KMS-11 (cell line): ENCODE results near the gene SLC7A6.
A peak's percentile ranks its signal among the peaks of the same experiment; 100 is the strongest.

Experiments
- H2AFZ ChIP-seq: fragments of 200-600 bp; sonication (generic); 2 replicates; pipeline ENCODE4 v1.6.1; 2016; ENCODE audit warnings: antibody characterized with exemption, mixed run types, low read depth
- H3K27ac ChIP-seq: fragments of 200-600 bp; sonication (generic); 2 replicates; pipeline ENCODE4 v1.6.1; 2016; ENCODE audit warnings: mild to moderate bottlenecking, mixed run types
- H3K27me3 ChIP-seq: fragments of 200-600 bp; sonication (generic); 2 replicates; pipeline ENCODE4 v1.6.1; 2017; ENCODE audit warnings: mild to moderate bottlenecking, low read depth, mixed run types, moderate library complexity; ENCODE audit not compliant: insufficient read depth
- H3K36me3 ChIP-seq: fragments of 200-600 bp; sonication (generic); 2 replicates; pipeline ENCODE4 v1.6.1; 2017; ENCODE audit warnings: mild to moderate bottlenecking, mixed run types; ENCODE audit not compliant: insufficient read depth
- H3K4me1 ChIP-seq: fragments of 200-600 bp; sonication (generic); 2 replicates; pipeline ENCODE4 v1.6.1; 2016; ENCODE audit warnings: mild to moderate bottlenecking, low read depth, mixed run types; ENCODE audit not compliant: poor library complexity, severe bottlenecking
- H3K4me2 ChIP-seq: fragments of 200-600 bp; sonication (generic); 2 replicates; pipeline ENCODE4 v1.7.0; 2016; ENCODE audit warnings: mild to moderate bottlenecking, mixed run types
- H3K4me3 ChIP-seq: fragments of 200-600 bp; sonication (generic); IDR thresholded peaks from 2 replicates; pipeline ENCODE4 v1.6.1; 2017; ENCODE audit warnings: low read depth, low read length, mixed read lengths; ENCODE audit not compliant: insufficient read depth
- H3K79me2 ChIP-seq: fragments of 200-600 bp; sonication (generic); 2 replicates; pipeline ENCODE4 v1.6.1; 2016; ENCODE audit warnings: low read depth, mixed run types; ENCODE audit not compliant: insufficient read depth
- H3K9ac ChIP-seq: fragments of 200-600 bp; sonication (generic); 2 replicates; pipeline ENCODE4 v1.6.1; 2016; ENCODE audit warnings: mild to moderate bottlenecking, mixed run types
- H4K20me1 ChIP-seq: fragments of 200-600 bp; sonication (generic); 2 replicates; pipeline ENCODE4 v1.6.1; 2016; ENCODE audit warnings: mild to moderate bottlenecking, mixed run types; ENCODE audit not compliant: insufficient read depth
- TF ChIP-seq, protein P1 (sequence below): fragments of 200-600 bp; sonication (generic); conservative IDR thresholded peaks from 2 replicates; pipeline ENCODE4 v1.6.1; 2017; ENCODE audit warnings: low read depth, mild to moderate bottlenecking, antibody characterized with exemption, low read length, moderate library complexity, mixed read lengths

Gene SLC7A6

DNA sequence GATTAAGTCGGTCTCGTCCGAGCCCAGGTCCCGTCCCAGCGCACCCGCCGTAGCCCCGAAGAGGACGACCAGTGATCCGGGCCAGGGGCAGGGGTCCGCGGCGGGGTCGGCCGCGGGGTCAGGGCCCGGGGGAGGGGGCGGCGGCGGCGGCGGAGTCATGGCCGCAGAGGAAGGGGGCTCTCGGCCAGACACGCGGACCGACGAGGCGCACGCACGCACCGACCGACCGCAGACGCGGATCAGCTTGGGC, 28.5 kb upstream of the SLC7A6 start, which contains the start of gene ESRP2:
ESRP2 (minus strand) TSS at position 241 of the 250 bp plus-strand sequence; CDS start at position 159, 82 bp downstream.
- Histone ChIP-seq H2AFZ (peak within 1 kb of the TSS; percentile 71; the same call in 1 of the 2 replicates), H4K20me1 (no peaks in the 10 kb centered on the region), H3K27me3 (no peaks in the 10 kb centered on the region), H3K9ac (peak within 1 kb of the TSS; percentile 54; the same call in 1 of the 2 replicates), H3K4me3 (no peak within 1 kb of the TSS), H3K36me3 (no peaks in the 10 kb centered on the region), H3K4me1 (peaks cover 26% of the 10 kb centered on the region), H3K79me2 (no peaks in the 10 kb centered on the region), H3K4me2 (peak within 1 kb of the TSS; percentile 87), H3K27ac (no peak within 1 kb of the TSS)
- TF ChIP-seq, protein P1, sequence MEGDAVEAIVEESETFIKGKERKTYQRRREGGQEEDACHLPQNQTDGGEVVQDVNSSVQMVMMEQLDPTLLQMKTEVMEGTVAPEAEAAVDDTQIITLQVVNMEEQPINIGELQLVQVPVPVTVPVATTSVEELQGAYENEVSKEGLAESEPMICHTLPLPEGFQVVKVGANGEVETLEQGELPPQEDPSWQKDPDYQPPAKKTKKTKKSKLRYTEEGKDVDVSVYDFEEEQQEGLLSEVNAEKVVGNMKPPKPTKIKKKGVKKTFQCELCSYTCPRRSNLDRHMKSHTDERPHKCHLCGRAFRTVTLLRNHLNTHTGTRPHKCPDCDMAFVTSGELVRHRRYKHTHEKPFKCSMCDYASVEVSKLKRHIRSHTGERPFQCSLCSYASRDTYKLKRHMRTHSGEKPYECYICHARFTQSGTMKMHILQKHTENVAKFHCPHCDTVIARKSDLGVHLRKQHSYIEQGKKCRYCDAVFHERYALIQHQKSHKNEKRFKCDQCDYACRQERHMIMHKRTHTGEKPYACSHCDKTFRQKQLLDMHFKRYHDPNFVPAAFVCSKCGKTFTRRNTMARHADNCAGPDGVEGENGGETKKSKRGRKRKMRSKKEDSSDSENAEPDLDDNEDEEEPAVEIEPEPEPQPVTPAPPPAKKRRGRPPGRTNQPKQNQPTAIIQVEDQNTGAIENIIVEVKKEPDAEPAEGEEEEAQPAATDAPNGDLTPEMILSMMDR = no peak

GRCh38 chr16:68236137-68236825, 28.0 kb upstream of the SLC7A6 start:
- H3K79me2 ChIP-seq = no peaks in the 10 kb centered on the region
- H3K27ac ChIP-seq = no peak overlapping the region
- H3K4me3 ChIP-seq = no peak overlapping the region
- H2AFZ ChIP-seq = no peak overlapping the region
- H3K4me1 ChIP-seq = peaks cover 26% of the 10 kb centered on the region
- no peaks in the 10 kb centered on the region for H4K20me1 ChIP-seq
- H3K36me3 ChIP-seq = no peaks in the 10 kb centered on the region
- no peak overlapping the region for H3K4me2 ChIP-seq
- TF ChIP-seq, protein P1 = no peak
- H3K9ac ChIP-seq = no peak overlapping the region
- no peaks in the 10 kb centered on the region for H3K27me3 ChIP-seq

- peaks cover 26% of the 10 kb centered on the region for H3K4me1 ChIP-seq
- no peaks in the 10 kb centered on the region for H3K27me3 ChIP-seq
- H3K27ac ChIP-seq = no peak overlapping the region
- H3K79me2 ChIP-seq = no peaks in the 10 kb centered on the region
- peak overlapping the region; percentile 54; the same call in 1 of the 2 replicates for H3K9ac ChIP-seq
- peak overlapping the region; percentile 87 for H3K4me2 ChIP-seq
- TF ChIP-seq, protein P1 = no peak
- no peak overlapping the region for H3K4me3 ChIP-seq
- peak overlapping the region; percentile 71; the same call in 1 of the 2 replicates for H2AFZ ChIP-seq
- H3K36me3 ChIP-seq = no peaks in the 10 kb centered on the region
- no peaks in the 10 kb centered on the region for H4K20me1 ChIP-seq
These were observed 27.5 kb upstream of the SLC7A6 start for GRCh38 chr16:68236826-68237242.

- TF ChIP-seq, protein P1 = no peak
- no peak overlapping the region for H3K4me3 ChIP-seq
- H3K27me3 ChIP-seq = no peaks in the 10 kb centered on the region
- peak overlapping the region; percentile 59 for H3K27ac ChIP-seq
- H4K20me1 ChIP-seq = no peaks in the 10 kb centered on the region
- no peaks in the 10 kb centered on the region for H3K36me3 ChIP-seq
- H3K4me1 ChIP-seq = peaks cover 26% of the 10 kb centered on the region
- H3K9ac ChIP-seq = peak overlapping the region; percentile 54; the same call in 1 of the 2 replicates
- H3K79me2 ChIP-seq = no peaks in the 10 kb centered on the region
- peak overlapping the region; percentile 71 for H2AFZ ChIP-seq
- H3K4me2 ChIP-seq = peak overlapping the region; percentile 87
These were observed 26.9 kb upstream of the SLC7A6 start for GRCh38 chr16:68237243-68238028.
